Breast epithelium (tissue), 3 donors: Measurements from ENCODE around the gene SETD7.

Source experiments
- POLR2AphosphoS5 ChIP-seq, 3 donors: sonication (generic); formaldehyde crosslinking; IDR thresholded peaks; one replicate each; pipeline ENCODE4 v1.6.1; 2017; ENCODE audit warnings: antibody characterized with exemption in 3 of 3
- TF ChIP-seq, protein P1 (sequence below), 3 donors: fragments of 450-650 bp; IDR thresholded peaks; one replicate each; pipeline ENCODE4 v1.5.1; 2016 to 2017; ENCODE audit warnings: antibody characterized with exemption in 3 of 3, mild to moderate bottlenecking in 3 of 3, moderate library complexity in 3 of 3

DNA sequence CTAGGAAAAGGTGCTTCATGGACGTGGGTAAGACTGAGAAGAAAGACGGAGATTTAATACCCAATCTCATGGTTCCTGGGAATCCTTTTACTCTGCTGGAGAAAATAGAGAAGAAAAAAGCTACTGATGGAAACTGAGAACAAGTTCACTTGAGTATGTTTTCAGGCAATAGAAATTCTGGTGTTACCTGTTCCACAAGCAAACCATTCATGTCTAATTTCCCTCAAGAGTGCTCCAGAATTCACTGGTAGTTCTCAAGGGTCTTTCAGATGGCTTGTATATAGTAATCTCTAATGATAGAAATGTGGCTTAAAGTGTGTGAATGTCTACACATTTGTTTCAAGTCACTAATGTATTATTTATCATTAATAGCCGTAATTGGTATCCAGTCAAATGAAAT is 22.5 kb downstream of the SETD7 start:
- TF ChIP-seq, protein P1, sequence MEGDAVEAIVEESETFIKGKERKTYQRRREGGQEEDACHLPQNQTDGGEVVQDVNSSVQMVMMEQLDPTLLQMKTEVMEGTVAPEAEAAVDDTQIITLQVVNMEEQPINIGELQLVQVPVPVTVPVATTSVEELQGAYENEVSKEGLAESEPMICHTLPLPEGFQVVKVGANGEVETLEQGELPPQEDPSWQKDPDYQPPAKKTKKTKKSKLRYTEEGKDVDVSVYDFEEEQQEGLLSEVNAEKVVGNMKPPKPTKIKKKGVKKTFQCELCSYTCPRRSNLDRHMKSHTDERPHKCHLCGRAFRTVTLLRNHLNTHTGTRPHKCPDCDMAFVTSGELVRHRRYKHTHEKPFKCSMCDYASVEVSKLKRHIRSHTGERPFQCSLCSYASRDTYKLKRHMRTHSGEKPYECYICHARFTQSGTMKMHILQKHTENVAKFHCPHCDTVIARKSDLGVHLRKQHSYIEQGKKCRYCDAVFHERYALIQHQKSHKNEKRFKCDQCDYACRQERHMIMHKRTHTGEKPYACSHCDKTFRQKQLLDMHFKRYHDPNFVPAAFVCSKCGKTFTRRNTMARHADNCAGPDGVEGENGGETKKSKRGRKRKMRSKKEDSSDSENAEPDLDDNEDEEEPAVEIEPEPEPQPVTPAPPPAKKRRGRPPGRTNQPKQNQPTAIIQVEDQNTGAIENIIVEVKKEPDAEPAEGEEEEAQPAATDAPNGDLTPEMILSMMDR (IDR thresholded peaks at IDR 0.05), result no peak
- TF ChIP-seq POLR2AphosphoS5 (IDR thresholded peaks at IDR 0.05), result no peak
